NOMO-1 treated with DMSO at 0.1 percent for 48 hours (cell line): ENCODE measurements around the gene SAMD1.

Experiments used
- DNase-seq: peaks from one replicate; lab custom pipeline; 2025; ENCODE audit not compliant: unreplicated experiment; lab: John Stamatoyannopoulos, UW

SAMD1 gene

DNA sequence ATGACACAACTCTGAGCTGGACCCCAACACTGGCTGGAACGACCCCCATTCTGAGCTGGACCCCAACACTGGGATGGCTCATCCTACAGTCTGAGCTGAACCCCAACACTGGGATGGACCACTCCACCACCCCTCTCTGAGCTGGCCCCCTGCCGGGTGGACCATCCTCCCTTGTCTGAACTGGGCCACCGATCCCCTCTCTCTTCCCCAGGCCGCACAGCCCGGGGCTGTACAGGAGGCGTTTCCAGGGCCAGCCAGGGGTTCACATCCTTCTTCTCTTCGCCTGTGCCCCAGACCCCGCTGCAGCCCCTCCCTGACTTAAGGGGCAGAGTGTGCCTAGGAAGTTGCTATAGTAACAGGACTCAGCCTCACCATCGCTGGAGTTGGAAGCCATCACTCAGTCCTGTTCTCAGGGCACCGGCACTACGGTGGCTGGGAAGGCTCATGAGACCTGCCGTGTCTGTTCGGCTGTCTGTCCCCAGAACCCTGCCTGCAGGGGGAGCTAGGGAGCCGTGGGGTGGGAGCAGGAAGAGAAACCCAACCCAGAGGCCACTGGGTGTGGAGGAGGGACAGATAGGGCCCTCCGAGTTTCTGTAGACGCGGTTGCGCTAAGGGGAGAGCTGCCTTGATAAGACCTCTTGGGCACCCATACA lies 23.3 kb upstream of the SAMD1 start:
- no peak for DNase-seq

DNA sequence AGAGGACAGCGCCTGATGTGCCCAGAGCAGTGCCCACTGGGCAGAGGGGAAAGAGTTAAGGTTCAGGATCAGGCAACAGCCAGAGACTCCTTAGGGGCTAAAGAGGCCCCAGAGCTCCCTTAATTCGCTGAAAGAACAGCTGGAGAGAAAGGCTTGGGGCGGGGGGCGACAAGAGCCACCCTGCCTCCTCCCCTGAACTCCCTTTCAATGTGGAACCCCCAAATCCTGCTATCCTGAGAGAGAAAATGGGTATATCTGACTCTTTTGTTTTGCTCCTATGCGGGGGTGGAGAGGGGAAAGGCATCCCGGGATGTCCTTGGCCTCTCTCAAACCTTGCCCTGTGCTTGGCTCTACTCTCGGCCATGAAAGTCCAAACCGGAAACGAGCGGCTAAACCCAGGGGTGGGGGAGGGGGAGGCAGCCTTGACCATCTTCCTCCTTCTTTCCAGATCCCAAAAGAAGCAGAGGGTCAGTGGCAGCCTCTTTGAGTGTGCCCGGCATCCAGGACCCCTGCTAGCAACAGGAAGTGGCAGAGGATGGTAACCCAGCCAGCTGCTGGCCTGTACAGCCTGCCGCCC lies 22.3 kb upstream of the SAMD1 start:
- DNase-seq, result no peak

DNA sequence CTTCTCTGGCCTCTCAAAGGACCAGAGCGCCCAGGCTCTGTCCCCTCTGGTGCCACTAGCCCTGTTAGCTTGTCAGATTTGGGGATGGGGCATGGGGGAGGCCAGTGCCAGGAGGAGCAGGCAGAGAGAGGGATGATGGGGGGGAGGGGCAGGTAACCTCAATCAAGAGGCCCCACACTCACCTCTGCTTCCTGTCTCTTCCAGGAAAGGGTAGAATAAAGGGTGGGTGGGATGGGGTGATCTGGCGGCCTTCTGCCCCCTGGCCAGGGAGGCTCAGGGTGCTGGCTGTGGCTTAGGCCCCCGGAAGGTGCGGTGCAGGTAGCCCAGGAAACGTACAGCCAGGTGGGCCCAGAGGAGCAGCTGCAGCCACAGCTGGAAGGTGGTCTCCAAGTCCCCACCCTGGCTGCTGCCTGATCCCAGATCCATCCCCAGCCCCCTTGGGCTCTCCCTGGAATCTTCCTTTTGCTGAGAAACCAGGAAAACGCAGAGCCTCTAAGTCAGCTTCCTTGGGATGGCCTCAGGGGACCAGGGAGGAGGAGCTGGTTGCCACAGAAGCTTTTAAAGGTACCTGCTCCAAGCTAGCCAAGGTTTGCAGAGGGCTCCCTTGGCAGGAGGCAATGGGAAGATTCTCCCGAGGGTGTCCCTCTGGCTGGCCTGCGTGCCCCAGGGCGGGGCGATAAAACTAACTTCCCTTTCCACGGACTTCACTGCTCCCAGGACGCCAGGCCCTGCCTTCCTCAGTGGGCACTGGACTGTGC lies 21.7 kb upstream of the SAMD1 start:
- no peak for DNase-seq

DNA sequence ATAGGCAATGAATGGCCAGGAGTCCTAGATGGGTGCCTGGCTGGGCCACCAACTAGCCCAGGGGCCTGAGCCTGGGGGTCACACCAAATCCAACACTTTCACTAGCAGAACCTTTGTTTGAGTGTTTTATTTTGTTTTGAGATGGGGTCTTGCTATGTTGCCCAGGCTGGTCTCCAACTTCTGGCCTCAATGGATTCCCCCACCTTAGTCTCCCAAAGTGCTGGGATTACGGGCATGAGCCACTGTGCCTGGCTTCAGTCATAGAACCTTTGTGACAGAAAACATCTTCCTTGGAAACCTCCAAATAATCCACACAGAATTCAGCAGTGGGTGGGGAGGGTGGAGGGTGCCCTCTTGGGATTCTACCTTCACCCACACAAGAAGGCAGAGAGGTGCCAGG lies 20.9 kb upstream of the SAMD1 start:
- no peak for DNase-seq

DNA sequence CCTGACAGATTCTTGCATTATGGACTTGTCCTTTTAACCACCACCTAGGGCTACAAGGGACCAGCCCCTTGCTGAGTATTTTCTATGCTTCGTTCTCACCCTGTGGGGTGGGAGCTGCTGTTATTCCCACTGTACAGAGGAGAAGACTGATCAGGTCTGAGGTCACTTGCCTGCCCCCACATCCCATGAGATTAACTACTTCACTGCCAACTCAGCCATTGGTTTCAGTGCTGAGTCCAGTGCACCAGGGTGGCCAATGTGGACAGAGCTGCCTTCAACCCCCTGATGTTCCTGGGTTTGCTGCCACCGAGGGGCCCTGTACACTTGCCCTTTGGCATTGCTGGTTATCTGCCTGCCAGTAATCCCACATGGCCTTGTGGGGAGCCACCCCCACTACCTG lies 20.1 kb upstream of the SAMD1 start:
- no peak for DNase-seq

DNA sequence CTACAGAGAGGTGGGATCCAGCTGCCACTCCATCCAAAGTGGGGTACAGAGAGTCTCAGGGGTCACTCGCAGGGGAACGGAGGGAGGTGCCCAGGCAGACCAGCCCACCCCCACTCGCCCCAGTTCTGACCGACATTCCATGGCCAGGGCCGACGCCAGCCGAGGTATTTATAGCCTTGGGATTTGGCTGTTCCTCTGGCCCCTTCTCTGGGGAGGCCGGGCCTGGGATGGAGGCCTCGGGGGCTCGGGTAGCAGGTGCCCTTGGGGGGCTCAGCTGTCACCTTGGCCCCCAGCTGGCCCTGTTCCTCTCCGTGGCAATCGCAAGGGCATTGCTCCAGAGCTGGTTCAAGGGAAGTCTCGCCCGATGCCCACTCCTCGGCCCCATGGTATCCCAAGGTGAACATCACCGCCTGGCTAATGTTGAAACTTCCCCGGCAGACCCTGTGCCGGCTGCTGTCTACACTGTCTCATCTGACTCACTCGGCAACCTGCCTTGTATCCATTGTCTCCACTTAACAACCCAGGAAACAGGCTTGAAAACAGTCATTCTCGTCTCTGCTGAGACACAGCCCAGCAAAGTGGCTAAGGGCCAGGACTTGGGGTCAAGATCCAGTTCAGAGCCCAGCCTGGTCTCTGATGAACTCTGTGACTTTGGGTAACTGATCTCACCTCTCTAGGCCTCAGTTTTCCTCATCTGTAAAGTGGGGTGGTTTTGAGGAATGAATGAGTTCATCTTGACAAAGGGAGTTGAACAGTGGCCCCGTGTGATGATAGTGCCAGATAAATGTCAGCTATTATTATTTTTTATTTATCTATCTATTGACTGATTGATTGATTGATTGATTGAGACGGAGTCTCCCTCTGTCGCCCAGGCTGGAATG lies 17.3 kb upstream of the SAMD1 start:
- no peak for DNase-seq

DNA sequence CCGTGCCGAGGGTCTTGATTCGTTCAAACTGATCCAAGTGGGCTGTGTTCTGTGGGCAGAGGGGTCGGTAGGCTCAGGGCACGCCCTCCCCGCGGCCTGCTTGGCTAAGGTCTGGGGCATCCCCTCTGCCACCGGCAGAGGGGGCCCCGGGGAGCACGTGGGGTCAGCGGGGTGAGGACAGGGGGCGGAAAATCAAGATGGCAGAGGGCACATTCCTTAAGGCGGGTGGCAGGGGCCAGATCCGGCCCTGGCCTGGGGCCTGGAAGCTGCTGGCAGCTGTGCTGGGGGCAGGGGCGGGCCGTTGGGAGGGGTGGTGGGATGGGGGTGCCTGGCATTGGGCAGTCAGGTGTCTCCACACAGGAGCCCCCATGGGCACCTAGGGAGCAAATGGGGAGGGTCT lies 16.3 kb upstream of the SAMD1 start:
- no peak for DNase-seq

DNA sequence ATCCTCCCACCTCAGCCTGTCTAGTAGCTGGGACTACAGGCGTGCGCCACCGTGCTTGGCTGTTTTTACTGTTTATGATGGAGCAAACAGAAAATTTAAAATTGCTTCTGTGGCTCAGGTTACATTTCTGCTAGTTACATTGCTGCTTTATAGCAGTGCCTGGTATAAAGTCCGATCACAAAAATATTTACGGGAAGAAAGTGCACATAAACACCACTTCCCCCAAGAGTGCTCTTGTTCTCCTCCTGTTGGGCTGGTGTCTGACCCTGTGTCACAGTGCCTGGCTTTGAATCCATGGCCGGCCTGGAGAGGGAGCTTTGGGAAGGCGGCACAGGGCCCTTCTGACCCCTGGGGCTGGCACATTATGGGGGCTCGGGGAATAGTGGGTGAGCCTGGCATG lies 15.1 kb upstream of the SAMD1 start:
- no peak for DNase-seq

DNA sequence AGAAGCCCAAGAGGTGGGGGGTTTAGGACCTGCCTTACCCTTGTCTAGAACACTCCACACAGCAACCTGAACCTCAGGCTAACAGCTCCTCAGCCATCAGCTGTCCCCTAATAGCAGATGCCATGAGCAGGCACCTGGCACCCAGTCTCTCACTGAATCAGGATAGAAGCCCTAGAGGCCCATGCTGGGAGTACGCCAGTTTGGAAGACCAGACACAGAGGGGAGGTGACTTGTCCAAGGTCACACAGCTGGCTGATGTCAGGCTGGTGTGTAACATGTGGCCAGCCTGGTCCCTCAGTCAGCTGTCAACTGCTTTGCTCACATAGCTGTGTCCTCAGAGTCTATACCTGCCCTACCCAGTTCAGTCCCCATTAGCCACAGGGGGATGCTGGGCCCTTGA lies 12.8 kb upstream of the SAMD1 start:
- no peak for DNase-seq

DNA sequence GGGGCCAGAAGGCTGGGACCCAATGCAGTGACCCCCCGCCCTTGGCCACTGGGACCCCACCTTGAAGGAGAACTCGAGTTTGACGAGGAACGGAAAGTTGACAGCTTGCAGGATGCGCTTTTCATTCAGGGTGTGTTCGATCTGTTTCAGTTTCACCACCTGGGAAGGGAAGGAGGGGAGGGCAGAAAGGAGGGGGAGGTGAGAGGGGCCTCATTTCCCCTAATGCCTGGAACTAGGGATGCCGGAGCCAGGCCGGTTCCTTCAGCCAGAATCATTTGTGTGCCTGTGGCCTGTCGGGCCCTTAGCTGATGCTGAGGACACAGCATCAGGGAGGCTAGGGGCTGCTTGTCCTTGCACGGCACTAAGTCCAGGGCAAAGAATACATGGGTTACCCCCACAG lies 12.2 kb upstream of the SAMD1 start:
- no peak for DNase-seq

DNA sequence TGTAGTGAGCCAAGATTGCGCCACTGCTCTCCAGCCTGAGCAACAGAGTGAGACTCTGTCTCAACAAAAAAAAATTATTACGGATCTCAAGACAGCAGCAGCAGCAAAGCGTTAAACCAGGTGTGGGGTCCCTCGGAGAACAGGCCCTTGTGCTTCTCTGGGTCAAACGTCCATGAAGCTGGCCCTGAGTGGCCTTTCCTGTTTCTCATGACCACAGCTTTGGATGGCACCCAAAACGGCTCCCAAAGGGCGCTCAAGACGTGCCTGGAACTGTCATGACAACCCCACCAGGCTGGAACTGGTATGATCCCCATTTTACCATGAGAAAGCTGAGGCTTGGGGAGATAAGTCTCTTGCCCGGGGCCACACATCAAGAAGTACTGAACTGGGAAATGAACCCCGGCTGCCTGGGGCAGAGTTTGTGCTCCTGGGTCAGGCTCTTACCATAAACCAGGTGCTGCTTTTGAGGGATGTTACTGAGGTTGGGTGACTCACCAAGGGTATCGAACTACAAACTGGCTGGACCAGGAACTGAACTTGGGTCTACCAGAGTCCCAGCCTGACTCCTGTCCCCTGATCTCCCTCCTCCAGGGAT lies 11.6 kb upstream of the SAMD1 start:
- DNase-seq, result no peak

DNA sequence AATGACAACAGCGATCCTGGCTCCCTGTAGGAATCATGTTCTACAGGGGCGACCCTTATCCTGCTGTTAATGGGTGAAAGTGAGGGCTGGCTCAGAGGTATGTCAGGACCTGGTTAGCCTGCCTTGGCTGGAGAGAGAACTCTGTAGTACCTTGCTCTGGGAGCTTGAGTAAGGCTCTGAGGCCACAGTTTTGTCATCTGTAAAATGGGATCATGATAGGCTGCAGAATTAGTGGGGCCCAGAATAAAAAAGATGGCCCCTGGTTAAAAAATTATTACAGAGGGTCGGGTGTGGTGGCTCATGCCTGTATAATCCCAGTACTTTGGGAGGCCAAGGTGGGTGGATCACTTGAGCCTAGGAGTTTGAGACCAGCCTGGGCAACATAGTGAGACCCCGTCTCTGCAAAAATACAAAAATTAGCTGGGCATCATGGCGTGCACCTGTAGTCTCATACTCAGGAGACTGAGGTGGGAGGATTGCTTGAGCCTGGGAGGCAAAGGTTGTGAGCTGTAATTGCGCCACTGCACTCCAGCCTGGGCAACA lies 10.5 kb upstream of the SAMD1 start:
- no peak for DNase-seq

DNA sequence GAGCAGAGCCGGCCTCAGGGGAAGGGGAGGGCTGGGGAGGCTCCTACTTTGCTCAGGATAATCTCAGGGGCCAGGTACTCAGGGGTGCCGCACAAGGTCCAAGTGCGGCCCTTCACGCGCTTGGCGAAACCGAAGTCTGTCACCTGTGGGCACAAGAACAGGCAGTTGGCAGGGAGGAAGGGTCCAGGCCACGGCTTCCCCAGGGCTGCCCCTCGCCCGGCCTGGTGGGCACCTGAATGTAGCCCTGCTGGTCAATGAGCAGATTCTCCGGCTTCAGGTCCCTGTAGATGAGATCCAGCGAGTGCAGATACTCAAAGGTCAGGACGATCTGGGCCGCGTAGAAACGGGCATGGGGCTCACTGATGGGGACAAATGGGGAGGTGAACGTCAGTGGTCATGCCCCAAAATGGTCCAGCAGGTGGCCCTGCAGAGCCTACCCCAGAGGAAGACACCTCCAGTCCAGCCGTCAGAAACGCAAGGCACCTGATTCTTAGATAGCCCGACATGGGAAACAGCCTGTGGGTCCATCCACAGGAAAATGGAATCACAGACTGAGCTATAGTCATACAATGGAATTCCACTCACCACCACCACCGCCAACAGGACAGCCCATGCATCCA lies 7.1 kb upstream of the SAMD1 start:
- no peak for DNase-seq

DNA sequence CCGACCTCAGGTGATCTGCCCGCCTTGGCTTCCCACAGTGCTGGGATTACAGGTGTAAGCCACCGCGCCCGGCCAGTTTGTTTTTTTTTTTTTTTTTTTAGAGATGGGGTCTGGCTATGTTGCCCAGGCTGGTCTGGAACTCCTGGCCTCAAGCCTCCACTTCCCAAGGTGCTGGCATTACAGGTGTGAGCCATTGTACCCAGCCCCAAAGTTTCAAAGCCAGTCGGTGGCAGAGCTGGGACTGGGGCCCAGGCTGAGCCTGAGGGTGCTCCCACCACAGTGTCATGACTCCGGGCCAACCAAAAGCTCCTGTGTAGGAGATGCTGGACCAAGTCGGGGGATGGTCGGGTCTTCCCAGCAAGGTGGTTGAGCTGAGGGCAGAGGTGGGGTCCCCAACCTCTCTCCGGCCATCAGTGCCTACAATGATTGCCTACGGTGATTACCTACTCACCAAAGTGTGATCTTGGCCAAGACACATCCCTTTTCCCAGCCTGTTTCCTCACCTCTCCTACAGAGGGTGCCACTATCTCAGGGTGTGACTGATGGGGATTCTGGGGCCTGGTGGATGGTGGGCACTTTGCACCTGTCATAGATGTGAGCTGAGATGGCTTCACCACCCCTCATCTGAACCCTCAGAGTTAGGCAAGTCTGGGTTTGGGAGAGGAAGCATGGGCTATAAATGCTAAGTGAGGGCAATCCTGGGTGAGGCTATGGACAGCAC lies 5.9 kb upstream of the SAMD1 start:
- no peak for DNase-seq

DNA sequence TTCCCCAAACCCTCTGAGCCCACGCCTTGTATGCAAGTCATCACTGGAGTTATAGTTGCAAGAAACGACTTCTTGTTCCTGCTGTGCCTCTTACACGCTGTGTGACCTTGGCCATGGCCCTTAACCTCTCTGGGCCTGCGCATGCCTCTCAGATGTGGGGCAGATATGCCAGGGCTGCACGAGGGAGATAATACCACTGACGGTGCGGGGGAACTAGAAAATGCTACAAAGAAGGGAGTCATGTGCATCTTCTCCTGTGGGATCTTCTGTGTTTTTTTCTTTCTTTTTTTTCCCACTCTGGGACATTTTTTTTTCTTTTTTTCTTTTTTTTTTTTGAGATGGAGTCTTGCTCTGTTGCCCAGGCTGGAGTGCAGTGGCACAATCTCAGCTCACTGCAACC lies 4.3 kb upstream of the SAMD1 start:
- no peak for DNase-seq

DNA sequence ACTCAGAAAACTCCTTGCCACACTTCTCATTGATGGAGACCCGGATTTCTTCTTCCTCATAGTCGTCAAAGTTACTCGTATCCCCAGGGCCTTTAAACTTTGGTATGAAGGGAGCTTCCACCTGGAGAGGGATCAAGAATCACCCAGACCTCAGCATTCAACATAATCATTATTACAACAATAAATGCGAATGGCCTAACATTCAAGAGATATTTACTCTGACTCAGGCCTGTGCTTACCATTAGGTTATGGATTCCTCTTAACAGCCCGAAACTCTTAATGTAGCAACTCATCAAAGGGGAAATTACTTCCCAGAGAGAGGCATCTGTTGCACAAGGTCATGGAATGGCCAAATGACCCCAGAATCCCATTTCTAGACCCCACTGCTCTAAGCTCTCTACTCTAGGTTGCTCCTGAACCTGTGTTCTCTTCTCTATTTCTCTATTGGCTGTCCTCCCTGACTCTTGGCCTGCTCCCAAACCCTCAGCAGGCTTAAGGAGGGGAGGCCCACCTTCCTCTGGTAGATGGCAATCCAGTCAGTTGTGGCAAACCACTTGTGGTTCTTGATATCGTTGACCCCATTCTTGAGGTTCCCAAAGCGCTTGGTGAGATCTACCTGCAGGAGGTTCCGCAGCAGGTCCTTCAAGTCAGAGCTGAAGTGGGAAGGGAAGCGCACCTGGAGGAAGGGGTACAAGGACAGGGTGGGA lies 2.7 kb upstream of the SAMD1 start:
- no peak for DNase-seq

DNA sequence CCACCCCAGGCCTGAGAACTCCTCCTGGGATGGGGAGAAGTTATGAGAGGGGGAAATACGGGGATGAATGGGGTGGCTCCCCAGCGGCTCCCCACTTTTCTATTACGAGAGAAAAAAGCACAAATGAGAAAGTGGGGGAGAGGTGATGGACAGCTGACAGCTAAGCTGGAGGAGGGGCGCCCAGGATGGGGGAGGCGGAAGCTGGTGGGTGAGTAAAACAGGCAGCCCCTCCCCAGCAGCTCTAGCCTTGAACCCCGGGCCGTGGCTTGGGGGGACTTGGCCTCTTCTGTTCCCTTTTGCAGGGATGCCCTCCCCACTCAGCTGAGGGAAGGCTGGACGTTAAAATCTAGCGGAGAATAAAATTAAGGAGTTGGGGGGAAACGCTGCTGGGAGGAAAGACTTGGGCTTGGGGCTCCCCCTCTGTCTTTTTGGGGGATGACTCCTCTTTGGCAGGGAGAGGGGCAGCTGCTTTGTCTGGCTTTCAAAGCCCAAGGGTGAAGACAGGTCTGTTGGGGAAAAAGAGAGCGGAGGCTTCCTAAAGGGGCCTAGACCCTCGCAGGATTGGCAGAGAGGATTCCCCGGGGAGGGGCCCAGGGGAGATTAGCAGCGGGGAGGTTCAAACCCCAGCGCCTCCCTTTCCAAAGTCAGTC lies 1.4 kb upstream of the SAMD1 start:
- no peak for DNase-seq

DNA sequence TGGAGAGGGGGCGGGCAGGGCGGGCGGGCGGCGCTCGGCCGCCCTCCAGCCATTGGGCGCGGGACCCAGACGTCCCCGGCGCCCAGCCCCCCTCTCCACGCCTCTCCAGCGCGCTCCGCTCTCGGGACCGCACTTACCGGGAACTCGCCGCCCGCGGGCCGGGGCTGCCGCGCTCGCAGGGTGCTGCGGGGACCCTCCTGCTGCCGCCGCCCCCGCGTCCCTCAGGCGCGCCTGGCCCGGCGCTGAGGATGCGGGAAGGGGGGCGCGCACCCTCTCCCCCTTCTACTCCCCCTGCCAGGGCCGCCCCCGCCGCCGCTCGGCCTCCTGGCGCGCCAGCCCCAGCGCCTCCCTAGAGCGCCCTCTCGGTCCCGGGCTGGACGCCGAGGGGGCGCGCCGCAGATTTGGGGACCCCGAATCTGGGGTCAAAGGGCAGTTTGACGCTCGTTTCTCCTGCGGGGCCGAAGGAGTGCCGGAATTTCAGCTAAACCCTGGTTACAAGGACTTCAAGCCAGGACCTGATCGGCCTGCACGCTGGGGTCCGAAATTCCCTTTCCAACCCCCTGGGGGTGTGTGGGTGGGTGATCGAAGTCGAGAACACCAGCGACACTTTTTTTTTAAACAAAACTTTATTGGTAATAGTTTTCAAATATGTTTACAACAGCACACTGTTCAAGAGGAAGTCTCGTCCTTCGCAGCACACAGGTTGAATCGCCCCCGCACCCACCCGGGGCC lies 696 bp upstream of the SAMD1 start:
- peak; percentile 82 for DNase-seq
